GM19238 (cell line): ENCODE results near the gene PLEKHG5.
"Not testable (repeated sequence)": the region's sequence is repeated elsewhere in the genome, so short reads cannot be mapped to it uniquely, and the experiment has no call there.

Source experiments
- DNase-seq: peaks from one replicate; pipeline ENCODE4 v3.0.0; 2011; ENCODE audit warnings: low spot score; ENCODE audit not compliant: insufficient read length

The PLEKHG5 gene

DNA sequence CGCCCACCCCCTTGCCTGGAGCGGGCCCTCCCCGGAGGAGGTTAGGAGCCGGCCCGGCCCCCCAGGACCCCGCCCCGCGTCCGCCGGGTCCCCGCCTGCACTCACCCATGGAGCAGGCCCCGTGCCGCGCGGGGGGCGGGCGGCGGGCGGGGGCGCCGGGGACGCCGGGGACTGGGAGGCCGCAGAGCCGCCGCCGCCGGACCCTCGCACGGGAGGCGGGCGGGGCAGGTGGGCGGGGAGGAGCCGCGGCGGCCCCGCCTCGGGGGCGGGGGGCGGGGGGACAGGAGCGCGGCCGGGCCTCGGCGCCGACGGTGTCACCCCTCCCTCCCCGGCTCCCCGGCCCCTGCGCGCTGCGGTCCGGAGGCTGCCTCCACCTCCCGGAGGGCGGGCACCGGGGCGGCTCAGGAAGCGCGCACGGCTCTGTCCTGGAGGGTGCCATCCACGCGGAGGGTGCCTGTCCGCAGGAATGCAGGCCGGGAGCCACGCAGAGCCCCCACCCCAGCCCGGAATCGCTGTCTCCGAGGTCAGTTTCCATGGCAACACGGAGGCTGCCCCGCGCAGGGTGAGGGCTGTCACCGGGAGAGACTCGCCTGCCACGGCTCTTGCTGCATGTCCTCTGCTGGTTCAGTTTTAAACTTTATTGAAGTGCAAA lies 5.9 kb upstream of the PLEKHG5 start:
- DNase-seq, result no peak

DNA sequence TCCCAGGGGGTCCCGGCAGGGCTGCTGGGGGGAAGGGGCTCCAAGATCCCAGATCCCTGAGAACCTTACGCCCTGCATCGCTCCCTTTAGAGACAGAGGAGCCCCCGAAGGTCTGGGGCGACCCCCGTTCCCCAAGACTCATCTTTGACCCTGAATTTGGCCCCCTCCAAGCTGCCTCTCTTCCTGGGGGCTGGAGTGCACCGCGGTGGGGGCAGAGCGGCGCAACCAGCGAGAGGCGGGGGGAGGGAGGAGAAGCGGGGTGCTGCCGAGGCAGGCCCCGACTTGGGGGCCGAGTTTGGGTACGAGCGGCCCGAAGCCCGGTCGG lies 5.4 kb upstream of the PLEKHG5 start:
- no peak for DNase-seq

DNA sequence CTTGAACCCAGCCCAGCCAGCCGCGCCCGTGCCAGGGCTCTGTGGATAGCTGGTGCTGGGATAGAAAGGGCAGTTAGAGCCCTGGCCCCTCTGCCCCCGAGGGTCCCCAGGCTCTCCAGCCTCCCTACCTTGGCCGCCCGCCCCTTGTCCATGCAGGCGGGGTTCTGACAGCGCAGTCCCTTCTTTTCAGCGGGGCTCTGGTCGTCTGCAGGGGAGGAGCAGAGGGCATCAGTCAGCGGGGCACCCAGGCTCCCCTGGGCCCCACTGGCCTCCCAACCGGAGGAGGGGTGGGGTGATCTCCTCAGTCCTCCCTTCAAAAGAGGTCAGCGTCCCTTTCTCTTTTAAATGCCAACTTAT lies 4.9 kb upstream of the PLEKHG5 start:
- no peak for DNase-seq

DNA sequence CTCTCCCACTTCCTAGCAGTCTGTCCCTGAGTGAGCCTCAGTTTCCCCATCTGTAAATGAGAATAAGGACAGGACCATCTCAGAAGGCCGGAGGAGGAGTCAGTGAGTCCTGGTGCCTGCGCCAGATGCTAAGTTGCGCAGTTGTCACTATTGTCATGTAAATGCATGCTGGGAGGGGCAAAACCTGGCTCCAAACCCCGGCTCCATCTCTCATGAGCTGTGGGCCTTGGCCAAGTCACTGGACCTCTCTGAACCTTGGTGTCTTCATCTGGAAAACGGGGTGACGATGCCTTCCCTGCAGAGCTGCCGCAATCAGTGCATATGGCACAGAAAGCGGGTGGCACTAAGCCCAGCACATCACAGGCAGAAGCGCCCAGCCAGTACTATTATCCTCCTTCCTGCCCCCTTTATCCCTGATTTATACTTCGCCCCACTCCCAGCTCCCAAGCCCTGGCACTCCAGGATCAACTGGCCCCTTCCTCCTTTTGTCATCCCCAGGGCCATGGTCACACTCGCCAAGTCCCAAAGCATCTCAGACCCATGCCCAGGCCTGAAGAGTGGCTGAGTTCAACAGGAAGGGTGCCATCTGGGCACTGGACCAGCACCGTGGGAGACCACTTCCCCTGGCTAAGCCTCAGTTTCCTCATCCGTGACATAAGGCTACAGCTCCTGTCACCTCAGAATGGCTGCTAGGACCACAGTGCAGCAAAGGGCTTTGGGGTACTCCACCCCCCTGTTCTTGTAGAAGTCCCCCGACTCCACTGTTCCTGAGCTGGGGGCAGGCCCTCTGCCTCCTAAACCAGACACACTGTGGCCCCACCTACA lies 4.3 kb upstream of the PLEKHG5 start:
- no peak for DNase-seq

DNA sequence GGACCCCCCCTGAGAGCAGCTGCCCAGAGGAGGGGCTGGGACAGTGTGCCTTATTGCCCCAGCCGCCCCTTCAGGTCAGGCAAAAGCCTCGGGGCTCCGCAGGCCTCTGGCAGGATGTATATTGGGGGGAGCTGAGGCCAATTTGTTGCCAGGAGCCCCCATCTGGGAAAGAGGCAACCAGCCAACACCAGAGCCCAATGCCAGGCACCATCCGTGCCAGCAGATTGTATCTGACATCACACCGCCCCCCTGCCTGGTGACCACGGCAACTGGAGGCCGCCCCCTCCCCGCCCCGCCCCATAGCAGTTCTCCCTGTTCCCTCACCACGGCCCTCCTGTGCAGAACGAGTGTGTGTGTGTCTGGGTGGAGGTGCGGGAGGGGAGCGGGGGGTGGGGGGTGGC lies 3.6 kb upstream of the PLEKHG5 start:
- DNase-seq, result no peak

DNA sequence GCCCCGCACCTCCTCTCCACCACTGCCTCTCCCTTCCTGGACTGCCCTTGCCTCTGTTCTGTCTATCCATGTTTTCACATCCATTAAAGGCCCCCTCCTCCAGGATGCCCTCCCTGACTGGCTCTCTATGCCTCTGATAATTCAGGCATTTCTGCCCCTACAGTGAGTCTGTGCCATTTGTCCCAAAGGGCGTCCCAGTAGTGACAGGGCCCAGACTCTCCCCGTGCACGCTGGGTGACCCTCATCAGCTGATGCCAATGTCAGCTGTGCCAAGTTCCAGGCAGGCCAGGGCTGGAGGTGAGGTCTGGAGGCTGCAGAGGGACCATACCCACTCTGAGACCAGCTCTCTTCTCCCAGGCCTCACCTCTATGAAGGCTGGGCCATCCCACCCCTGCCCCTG lies 3.2 kb upstream of the PLEKHG5 start:
- DNase-seq, result no peak

DNA sequence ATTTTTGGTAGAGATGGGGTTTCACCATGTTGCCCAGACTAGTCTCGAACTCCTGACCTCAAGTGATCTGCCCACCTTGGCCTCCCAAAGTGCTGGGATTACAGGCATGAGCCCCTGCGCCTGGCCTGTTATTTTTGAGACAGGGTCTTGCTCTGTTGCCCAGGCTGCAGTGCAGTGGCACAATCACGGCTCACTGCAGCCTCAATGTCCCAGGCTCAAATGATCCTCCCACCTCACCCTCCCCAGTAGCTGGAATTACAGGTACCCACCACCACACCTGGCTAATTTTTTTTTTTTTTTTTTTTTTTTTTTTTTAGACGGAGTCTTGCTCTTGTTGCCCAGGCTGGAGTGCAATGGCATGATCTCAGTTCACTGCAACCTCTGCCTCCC lies 2.4 kb upstream of the PLEKHG5 start:
- not testable (repeated sequence) for DNase-seq

DNA sequence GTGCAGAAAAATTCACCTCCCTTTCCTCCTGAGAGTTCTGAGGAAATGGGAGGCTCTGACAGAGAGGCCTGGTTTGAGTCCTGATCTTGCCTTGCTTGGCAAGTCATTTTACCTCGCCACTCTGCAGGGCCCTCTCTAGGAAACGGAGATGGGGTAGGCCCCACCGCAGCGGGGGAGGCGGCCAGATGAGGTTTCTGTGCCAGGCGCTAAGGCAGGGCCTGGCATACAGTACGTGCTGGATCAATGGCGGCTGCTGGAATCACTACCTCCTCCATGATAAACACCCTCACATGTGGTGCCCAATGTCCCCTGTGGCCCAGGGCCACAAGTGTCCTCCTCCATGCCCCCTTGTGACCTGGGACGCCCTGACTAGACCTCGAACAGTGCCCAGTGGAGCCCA lies 499 bp upstream of the PLEKHG5 start:
- no peak for DNase-seq

DNA sequence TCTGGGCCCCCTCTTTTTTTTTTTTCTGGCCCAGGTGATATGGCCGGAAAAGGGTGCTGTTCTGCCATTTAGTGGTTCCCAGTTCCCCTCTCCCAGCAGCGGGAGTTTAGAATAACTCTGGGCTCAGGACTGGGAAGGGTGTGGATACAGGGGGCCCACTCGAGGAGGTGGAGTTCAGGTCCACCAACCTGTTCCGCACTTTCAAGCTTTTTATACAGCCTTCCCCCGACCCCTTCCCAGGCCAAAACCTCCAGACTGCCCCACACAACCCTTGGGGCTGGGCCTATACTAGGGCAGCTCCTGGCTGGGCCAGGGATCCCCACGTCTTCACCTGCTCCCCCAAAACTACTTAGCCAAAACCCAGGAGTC lies 402 bp downstream of the PLEKHG5 start:
- no peak for DNase-seq

DNA sequence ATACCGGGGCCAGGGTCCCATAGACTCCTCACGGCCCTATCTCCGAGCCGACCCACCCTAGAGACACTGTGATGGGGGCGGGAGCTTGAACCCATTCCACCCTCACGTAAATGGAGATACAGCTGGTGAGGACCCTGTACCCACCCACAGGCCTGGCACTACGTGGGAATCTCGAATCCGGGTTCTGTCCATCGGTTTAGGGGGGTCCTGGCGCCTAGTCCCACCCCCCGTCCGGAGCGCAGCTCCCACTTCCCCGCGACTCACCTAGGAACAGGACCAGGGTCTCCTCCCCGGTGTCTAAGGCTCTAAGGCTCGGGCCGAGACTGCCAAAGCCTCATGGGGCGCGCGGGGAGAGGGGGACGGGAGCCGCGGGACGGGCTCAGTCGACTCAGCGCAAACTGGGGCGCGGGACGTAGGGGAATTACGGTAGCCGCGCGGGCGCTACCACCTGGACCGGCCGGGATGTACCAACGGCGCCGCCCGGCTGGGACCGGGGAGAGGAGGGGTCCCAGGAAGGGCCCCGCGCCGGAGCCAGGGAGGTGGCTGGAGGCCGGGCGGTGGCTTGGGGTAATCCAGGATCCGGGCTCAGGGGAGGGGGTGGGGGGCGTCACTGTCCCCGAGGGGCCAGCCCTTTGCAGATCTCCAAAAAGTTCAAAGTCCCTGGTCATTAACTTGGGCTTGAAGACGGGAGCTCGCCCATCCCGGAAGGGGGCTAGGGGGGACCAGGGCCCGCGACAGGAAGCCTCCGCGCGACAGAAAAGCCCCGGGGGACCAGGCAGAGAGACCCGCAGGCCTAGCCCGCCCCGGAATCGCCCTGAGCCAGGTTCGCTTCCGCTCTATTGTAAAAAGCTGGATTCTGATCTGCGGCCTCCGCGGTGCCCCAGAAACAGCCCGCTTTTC lies 1.0 kb downstream of the PLEKHG5 start:
- DNase-seq, result peak; percentile 80

DNA sequence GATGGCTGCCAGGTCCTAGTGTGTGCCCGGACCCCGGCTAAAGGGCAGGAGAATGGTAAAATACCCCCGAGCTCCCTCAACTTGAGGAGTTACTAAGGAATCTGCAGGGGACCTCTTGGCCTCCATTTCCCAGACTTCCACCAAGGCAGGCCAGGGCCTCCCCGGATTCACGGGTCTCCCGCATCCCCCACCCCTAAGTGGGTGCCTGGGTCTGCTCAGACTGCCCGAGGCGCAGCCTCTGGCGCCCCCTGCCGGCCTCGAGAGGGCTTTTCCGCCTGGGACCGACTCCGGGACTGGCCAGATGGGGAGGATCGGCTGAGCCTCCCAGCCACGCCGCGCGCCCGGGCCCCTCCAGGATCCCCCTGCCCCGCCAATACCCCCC lies 1.7 kb downstream of the PLEKHG5 start:
- peak; percentile 97 for DNase-seq

DNA sequence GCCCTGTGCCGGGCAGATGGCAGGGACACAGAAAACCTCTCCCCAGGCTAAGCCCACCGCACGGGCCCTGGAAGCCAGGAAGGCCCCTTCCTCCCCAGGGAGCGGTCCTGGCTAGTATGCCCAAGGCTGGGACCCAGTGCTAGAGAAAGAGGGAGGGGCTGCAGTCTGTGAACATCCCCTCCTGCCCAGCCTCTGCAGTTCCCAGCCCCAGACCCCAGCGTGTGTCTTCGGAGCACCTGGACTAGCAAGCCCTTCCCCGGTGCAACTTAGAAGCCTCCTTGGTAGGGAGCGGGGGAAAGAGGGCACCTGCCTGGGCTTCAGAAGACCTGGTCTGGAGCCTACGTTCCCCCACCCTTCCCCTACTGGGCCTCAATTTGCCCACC lies 2.1 kb downstream of the PLEKHG5 start:
- no peak for DNase-seq

DNA sequence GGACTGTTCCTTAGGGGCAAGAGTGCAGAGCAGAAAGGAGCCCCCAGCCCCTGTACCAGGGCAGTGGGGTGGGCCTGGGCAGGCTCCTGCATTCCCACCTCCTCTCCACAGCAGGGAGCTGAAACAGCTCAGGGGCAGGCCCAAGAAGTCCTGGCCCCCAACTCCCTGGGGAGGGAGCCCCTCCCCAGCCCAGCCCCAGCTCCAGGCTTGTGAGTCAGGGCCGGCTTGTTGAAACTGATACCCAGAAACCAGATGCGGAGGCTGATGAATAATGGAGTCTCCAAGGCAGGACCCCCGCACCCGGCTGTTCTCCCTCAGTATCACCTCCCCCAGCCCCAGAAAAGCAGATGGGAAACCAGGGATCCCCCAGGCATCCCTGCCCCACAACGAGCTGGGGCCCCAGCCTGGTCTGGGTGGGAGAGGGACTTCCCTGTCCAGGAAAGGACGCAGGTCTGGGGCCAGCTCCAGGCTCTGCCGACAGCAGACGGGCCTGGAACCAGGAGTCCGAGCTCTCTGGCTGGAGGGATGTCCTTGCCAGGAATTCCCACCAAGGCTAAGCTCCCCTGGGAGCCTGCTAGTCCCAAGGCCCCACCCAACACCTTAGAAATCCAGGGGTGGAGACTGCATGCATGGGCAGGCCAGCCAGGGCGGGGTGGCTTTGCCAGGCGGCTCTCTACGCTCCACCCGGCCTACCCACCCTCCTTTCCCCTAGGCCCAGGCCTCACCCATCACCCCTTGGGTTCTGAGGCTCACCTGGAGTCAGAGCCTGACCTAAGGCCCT lies 2.7 kb downstream of the PLEKHG5 start:
- no peak for DNase-seq

DNA sequence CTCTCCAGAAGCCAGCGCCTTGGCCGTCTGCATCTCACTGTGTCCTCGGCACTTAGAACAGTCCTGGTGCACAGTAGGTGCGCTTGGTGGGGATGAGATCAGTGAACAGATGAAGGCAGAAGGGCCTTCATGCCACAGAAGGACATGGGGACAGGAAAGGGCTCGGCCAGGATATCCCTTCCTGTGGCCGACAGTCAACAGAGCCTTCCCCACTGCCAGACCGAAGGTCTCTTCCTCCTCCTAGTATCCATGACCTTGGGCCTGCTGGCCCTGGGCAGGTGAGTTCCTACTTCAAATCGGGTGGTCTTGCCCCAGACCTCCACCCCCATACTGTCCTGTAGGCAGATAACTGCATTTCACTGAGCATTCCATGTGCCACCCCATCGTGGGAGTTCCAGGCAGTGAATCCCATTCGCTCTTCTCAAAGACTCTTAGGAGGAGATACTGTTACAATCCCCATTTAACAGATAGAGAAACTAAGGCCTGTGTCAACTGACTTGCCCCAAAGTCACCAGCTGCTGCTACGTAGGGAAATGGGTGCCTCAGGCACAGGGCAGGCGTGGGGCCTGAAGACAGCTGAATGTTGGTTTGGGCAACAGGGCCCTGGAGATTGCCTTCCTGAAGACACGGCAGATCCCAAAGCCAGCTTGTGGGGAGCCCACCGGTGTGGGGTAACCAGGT lies 3.5 kb downstream of the PLEKHG5 start:
- DNase-seq, result no peak

DNA sequence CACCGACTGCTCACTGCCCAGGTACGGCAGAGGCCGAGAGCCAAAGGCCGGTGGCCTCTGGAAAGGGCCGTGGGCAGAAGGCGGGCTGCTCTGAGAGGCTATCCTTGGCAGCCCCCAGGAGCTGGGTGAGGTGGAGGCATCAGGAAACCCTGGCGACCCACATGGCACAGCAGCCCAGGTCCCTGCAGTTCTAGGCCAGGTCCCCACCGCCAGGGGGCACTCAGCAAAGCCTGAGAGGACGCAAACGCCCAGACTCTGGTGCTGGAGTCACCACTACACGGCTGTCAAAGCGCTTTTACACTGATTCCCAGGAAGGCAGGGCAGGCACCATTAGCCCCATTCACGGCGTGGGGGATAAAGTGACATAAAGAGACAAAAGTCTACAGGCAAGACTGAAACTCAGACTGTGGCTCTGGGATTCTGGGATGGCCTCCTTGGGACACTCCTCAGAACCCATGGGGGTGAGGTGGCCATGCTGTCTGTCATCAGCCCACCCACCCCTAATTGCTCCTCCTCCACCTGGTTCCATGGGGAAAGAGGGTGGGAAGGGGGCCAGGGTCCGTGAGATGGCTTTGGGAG lies 4.9 kb downstream of the PLEKHG5 start:
- DNase-seq, result peak; percentile 84

DNA sequence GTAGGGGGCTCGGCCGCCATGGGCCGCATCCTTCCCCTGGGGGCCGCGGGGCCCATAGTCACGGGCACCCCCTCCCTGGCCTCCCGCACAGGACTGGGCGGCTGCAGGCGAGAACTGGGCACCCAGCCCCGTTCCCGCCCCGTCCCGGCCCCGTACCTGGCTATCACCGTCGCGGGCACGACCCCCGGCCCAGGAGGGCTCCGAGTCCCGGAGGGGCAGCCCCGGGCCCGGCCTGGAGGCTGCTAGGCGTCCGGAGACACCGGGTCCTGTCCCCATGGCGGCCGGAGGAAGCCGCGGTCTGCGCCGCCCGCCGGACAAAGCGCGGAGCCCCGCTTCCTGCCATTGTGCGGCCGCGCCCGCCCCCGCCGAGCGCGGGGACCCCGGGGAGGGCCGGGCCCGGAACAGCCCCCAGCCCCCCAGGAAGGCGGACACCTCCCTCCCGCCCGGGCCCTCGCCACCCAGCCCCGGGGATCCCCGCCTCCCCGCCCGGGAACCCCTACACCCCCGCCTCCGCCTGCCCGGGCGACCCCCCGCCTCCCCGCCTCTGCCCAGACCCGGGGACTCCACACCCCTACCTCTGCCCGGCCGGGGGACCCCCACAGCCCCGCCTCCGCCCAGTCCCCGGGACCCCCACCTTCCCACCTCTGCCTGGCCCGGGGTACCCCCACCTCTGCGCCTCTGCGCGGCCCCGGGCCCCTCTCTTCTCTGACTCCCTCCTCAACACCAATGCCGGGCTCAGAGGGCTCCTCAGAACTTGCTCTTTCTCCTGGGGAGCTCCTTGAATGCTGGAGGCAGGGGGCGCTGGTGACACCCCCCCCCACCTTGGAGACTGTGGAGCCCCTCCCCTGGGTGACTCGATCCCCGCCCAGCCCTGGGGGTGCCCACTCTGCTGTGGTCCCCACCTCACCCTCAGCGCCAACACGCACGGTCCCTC lies 6.0 kb downstream of the PLEKHG5 start:
- DNase-seq, result no peak

DNA sequence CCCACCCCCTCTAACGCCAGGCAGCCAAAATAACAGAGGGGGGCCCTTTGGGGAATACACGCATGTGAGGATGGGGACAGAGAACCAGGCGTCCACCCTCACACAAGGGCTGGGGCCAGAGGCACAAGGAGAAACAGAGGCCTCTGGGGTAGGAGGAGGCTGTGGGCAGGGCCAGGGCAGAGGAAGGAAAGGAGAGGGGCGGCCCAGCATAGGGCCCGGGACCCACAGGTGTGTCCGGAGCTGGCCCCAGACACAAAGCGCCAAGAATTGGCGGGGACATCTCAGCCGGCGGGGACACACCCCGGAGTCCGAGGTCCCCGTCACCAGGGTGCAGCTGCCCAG lies 6.7 kb downstream of the PLEKHG5 start:
- no peak for DNase-seq

DNA sequence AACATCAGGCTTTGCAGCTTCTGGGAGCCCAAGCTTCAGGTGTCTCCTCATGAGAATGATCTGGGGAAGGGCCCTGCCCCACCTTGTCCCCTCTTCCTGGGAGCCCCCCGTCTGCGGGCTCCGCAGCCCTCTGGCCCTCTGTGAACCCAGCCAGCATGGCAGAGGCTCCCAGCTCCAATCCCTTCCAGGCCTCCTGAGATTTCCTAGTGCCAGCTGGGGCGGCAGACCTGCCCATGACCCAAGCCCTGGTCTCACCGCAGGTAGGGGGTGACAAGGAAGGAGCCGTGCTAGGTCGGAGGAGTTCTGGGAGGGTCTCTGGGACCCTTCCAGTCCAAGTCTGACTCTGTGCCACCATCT lies 7.7 kb downstream of the PLEKHG5 start:
- no peak for DNase-seq

DNA sequence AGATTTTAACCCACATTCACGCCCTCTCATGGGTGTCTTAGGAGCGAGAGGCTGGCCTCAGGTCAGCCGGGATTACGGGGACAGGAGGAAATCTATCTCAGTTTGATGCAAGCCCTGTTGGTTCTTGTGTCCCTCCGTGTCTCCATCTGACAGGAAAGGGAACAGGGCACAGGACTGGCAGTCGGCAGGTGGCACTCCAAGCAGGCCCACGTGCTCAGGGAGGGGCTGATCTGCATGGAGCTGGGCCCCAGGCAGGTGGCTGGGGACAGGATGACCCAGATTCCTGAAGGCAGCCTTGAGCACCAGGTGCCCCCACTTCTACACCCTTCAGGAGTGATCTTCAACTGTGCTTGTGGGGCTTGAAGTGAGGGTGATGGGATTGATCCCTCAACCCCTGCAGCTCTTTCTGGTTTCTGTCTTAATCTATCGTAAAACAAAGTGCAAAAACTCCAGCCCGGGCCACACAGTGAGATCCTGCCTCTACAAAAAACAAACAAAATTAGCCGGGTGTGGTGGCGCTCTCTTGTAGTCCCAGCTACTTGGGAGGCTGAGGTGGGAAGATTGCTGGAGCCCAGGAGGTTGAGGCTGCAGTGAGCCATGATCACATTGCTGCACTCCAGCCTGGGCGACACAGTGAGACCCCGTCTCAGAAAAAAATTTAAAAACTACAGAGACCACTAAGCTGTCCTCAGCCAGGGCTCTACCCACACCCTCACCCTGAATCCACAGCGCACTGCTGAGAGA lies 8.3 kb downstream of the PLEKHG5 start:
- DNase-seq, result no peak
